Heart left ventricle (tissue), 13 donors: ENCODE data around the gene FBXW5.

Source experiments
- POLR2A ChIP-seq, 2 donors: fragments of 450-650 bp; IDR thresholded peaks; one replicate each; pipeline ENCODE4 v1.6.1; 2017; ENCODE audit warnings: antibody characterized with exemption in 2 of 2, mild to moderate bottlenecking in 2 of 2, moderate library complexity in 2 of 2
- TF ChIP-seq, protein P1 (sequence below), 12 donors: fragments of 200-600 bp; sonication (generic) in 4 of 12; IDR thresholded peaks; one replicate each; pipeline versions ENCODE4 v1.5.0 to v1.8.0; 2018 to 2022; ENCODE audit warnings: antibody characterized with exemption in 12 of 12, mild to moderate bottlenecking in 5 of 12
- donor health status: ischemic (EF 13 %, LVEDD 7.1; RV severe dilation, severe dysfunction).
- donor health status: DM: no; HTN: yes; CAD: no.
- donor health status: DM: no; HTN: no; CAD: no.
- donor health status: ischemic (EF 25% LVEDD 6.9; RV normal size, moderate dysfunction).
- donor health status: ischemic (EF 25% LVEDD 5.7; RV mildly dilated, moderate dysfunction).
- donor health status: ischemic (EF 35%, LVEDD 5.7; RV mildly dilated, moderate dysfunction).
- donor health status: nonischemic (EF 11% LVEDD 7.7; RV severe dilation, severe dysfunction).
- donor health status: DM: yes; HTN: yes; CAD: no.
- donor health status: PGD.
- donor health status: ischemic (EF 29% LVEDD 5.4; RV normal size, mild dysfunction).
- donor health status: nonischemic (EF 23%, LVEDD 6.1; RV moderate dilation, normal function).

DNA sequence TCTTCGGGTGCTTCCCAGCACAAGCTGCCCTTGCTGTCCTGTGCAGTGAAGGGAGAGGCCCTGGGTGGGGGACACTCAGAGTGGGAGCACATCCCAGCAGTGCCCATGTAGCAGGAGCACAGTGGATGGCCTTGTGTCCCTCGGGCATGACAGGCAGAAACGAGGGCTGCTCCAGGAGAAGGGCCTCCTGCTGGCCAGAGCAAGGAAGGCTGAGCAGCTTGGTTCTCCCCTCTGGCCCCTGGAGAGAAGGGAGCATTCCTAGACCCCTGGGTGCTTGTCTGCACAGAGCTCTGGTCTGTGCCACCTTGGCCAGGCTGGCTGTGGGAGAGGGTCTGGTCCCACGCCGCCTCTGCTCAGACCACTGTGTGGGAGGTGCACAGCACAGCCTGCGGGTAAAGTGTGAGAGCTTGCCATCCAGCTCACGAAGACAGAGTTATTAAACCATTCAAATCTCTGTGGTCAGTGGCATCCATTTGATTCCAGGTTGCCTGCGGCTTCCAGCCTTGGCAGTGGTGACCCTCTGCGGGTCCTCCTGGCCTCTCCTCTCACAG, 18.3 kb downstream of the FBXW5 start:
- TF ChIP-seq, protein P1, sequence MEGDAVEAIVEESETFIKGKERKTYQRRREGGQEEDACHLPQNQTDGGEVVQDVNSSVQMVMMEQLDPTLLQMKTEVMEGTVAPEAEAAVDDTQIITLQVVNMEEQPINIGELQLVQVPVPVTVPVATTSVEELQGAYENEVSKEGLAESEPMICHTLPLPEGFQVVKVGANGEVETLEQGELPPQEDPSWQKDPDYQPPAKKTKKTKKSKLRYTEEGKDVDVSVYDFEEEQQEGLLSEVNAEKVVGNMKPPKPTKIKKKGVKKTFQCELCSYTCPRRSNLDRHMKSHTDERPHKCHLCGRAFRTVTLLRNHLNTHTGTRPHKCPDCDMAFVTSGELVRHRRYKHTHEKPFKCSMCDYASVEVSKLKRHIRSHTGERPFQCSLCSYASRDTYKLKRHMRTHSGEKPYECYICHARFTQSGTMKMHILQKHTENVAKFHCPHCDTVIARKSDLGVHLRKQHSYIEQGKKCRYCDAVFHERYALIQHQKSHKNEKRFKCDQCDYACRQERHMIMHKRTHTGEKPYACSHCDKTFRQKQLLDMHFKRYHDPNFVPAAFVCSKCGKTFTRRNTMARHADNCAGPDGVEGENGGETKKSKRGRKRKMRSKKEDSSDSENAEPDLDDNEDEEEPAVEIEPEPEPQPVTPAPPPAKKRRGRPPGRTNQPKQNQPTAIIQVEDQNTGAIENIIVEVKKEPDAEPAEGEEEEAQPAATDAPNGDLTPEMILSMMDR (IDR thresholded peaks at IDR 0.05) = no peak
- TF ChIP-seq POLR2A (IDR thresholded peaks at IDR 0.05) = no peak
